ENCODE results near the gene C1S.

DNA sequence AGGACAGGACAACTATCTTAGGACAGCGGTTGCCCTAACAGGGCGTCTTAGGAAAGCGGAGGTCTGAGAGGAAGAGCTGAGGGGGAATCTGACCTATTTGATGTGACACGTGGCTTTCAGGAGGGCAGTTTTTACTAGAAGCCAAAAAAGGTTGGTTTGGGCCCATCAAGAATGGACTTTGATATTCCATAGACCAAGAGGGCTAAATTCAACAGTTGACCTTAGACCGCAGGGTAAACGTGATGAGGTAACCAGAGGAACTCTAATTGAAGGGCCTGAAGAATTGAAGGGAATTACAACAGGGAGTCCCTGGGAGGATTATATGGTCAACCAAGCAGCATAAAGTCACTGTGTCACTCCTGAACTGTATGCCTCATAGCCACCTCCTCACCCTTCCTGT lies 11.5 kb downstream of the C1S start:
- TF ChIP-seq, protein P1, sequence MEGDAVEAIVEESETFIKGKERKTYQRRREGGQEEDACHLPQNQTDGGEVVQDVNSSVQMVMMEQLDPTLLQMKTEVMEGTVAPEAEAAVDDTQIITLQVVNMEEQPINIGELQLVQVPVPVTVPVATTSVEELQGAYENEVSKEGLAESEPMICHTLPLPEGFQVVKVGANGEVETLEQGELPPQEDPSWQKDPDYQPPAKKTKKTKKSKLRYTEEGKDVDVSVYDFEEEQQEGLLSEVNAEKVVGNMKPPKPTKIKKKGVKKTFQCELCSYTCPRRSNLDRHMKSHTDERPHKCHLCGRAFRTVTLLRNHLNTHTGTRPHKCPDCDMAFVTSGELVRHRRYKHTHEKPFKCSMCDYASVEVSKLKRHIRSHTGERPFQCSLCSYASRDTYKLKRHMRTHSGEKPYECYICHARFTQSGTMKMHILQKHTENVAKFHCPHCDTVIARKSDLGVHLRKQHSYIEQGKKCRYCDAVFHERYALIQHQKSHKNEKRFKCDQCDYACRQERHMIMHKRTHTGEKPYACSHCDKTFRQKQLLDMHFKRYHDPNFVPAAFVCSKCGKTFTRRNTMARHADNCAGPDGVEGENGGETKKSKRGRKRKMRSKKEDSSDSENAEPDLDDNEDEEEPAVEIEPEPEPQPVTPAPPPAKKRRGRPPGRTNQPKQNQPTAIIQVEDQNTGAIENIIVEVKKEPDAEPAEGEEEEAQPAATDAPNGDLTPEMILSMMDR (IDR thresholded peaks at IDR 0.05): no peak
- TF ChIP-seq POLR2AphosphoS5 (IDR thresholded peaks at IDR 0.05) (no peak), POLR2A (IDR thresholded peaks at IDR 0.05) (no peak), EP300 (IDR thresholded peaks at IDR 0.05) (no peak)
